GM18502 (cell line): ENCODE data around the gene SLC22A24.
"Not testable (repeated sequence)": the region's sequence is repeated elsewhere in the genome, so short reads cannot be mapped to it uniquely, and the experiment has no call there.

ENCODE experiments used
- ATAC-seq: cut with Tn5 transposase; IDR thresholded peaks from one replicate; pipeline ENCODE4 v1.9.1; 2021; ENCODE audit warnings: mild to moderate bottlenecking; ENCODE audit not compliant: unreplicated experiment, poor library complexity

SLC22A24 gene

GRCh38 chr11:63144121-63144520 is at the start of gene SLC22A24:
Gene SLC22A24 (minus strand): TSS chr11:63144221. CDS start chr11:63143779, 442 bp downstream.
- ATAC-seq, result no peak

- ATAC-seq, result no peak
These were observed 36.5 kb upstream of the SLC22A24 start for GRCh38 chr11:63180536-63180935.

GRCh38 chr11:63179432-63180041 is 35.5 kb upstream of the SLC22A24 start:
- no peak for ATAC-seq

GRCh38 chr11:63177872-63178271 is 33.9 kb upstream of the SLC22A24 start:
- ATAC-seq, result no peak

- no peak for ATAC-seq
These were observed 21.8 kb upstream of the SLC22A24 start for GRCh38 chr11:63165706-63166310.

- ATAC-seq, result no peak
These were observed 11.8 kb upstream of the SLC22A24 start for GRCh38 chr11:63155794-63156193.

GRCh38 chr11:63146581-63146980 is 2.6 kb upstream of the SLC22A24 start:
- no peak for ATAC-seq

GRCh38 chr11:63142459-63142858 is 1.6 kb downstream of the SLC22A24 start:
- no peak for ATAC-seq

GRCh38 chr11:63132985-63133775 is 10.8 kb downstream of the SLC22A24 start:
- ATAC-seq, result no peak

- ATAC-seq, result no peak
These were observed 44.5 kb downstream of the SLC22A24 start for GRCh38 chr11:63099555-63099954.

GRCh38 chr11:63080682-63081081 is 63.3 kb downstream of the SLC22A24 start:
- ATAC-seq, result no peak

GRCh38 chr11:63046203-63046602 is 97.8 kb downstream of the SLC22A24 start:
- ATAC-seq, result not testable (repeated sequence)

- ATAC-seq, result no peak
These were observed 101.4 kb downstream of the SLC22A24 start for GRCh38 chr11:63042596-63042995.

GRCh38 chr11:63032457-63032856 is 111.6 kb downstream of the SLC22A24 start:
- no peak for ATAC-seq
